Stimulated activated CD4-positive, alpha-beta T cell treated with anti-CD3 and anti-CD28 coated beads, TNF-alpha, amount 100 ng/mL, for 24 hours (primary cell): ENCODE measurements around the gene LMTK2.

ENCODE experiments used
- DNase-seq, 3 experiments: peaks; one replicate each; pipeline ENCODE4 v3.0.0-alpha.2; 2020; ENCODE audit warnings: low read depth in 3 of 3

The LMTK2 gene

GRCh38 chr7:98234429-98235147 lies 127.9 kb downstream of the LMTK2 start:
- no peak for DNase-seq

- DNase-seq, result no peak
Observed at GRCh38 chr7:98235901-98236300, 129.2 kb downstream of the LMTK2 start.

GRCh38 chr7:98236355-98237185 lies 129.9 kb downstream of the LMTK2 start:
- DNase-seq, result no peak

- no peak for DNase-seq
Observed at GRCh38 chr7:98238076-98238475, 131.4 kb downstream of the LMTK2 start.

GRCh38 chr7:98238976-98239375 lies 132.3 kb downstream of the LMTK2 start:
- DNase-seq, result no peak

GRCh38 chr7:98240961-98241673 lies 134.5 kb downstream of the LMTK2 start:
- DNase-seq, result peak in 1 of 3 experiments; percentile 24

- no peak for DNase-seq
Observed at GRCh38 chr7:98241674-98242241, 135.1 kb downstream of the LMTK2 start.

GRCh38 chr7:98242342-98242741 lies 135.7 kb downstream of the LMTK2 start:
- no peak for DNase-seq

- DNase-seq, result no peak
Observed at GRCh38 chr7:98242934-98243333, 136.3 kb downstream of the LMTK2 start.

- DNase-seq, result no peak
Observed at GRCh38 chr7:98244871-98245270, 138.2 kb downstream of the LMTK2 start.

- DNase-seq, result no peak
Observed at GRCh38 chr7:98248156-98248555, 141.5 kb downstream of the LMTK2 start.

GRCh38 chr7:98249106-98249505 lies 142.4 kb downstream of the LMTK2 start:
- no peak for DNase-seq

- DNase-seq, result peak in 1 of 3 experiments; percentile 25
Observed at GRCh38 chr7:98250789-98251188, 144.1 kb downstream of the LMTK2 start.

GRCh38 chr7:98251231-98251600 lies 144.6 kb downstream of the LMTK2 start:
- no peak for DNase-seq

GRCh38 chr7:98251601-98252424 lies 145.2 kb downstream of the LMTK2 start, which contains the start of gene TECPR1:
Gene TECPR1, minus strand, starts transcription at chr7:98252232. Its CDS starts 6,086 bp downstream, at chr7:98246146.
- DNase-seq, result peak; percentile 65 to 88 (median 74)

- DNase-seq, result no peak
Observed at GRCh38 chr7:98252425-98253054, 145.9 kb downstream of the LMTK2 start.

- no peak for DNase-seq
Observed at GRCh38 chr7:98254516-98254915, 147.9 kb downstream of the LMTK2 start.

GRCh38 chr7:98254951-98255610 lies 148.4 kb downstream of the LMTK2 start:
- no peak for DNase-seq

GRCh38 chr7:98256431-98256830 lies 149.8 kb downstream of the LMTK2 start:
- no peak for DNase-seq

- no peak for DNase-seq
Observed at GRCh38 chr7:98257701-98258100, 151.0 kb downstream of the LMTK2 start.
